ENCODE measurements around the gene KAT14.
"Not testable (repeated sequence)": the region's sequence is repeated elsewhere in the genome, so short reads cannot be mapped to it uniquely, and the experiment has no call there.

KAT14 gene

GRCh38 chr20:18137412-18138265 lies at the start of gene KAT14, which contains the start of gene PET117:
TSS of gene KAT14 (plus strand) at chr20:18137863. CDS start at chr20:18142661, 4,798 bp downstream.
TSS of gene PET117 (plus strand) at chr20:18137863. CDS start at chr20:18137956, 93 bp downstream.
- peak; percentile 92 for DNase-seq

- not testable (repeated sequence) for DNase-seq
Measured at GRCh38 chr20:18088298-18088697, 49.4 kb upstream of the KAT14 start.

- DNase-seq: not testable (repeated sequence)
Measured at GRCh38 chr20:18088841-18089240, 48.8 kb upstream of the KAT14 start.

GRCh38 chr20:18090044-18090443 lies 47.6 kb upstream of the KAT14 start:
- no peak for DNase-seq

GRCh38 chr20:18090477-18090876 lies 47.2 kb upstream of the KAT14 start:
- no peak for DNase-seq

- DNase-seq: no peak
Measured at GRCh38 chr20:18091623-18092022, 46.0 kb upstream of the KAT14 start.

GRCh38 chr20:18092890-18093289 lies 44.8 kb upstream of the KAT14 start:
- no peak for DNase-seq

GRCh38 chr20:18093388-18093787 lies 44.3 kb upstream of the KAT14 start:
- DNase-seq: no peak

GRCh38 chr20:18094191-18094590 lies 43.5 kb upstream of the KAT14 start:
- DNase-seq: no peak

GRCh38 chr20:18100569-18100968 lies 37.1 kb upstream of the KAT14 start:
- DNase-seq: not testable (repeated sequence)

- DNase-seq: no peak
Measured at GRCh38 chr20:18101125-18101810, 36.4 kb upstream of the KAT14 start.

- peak; percentile 19 for DNase-seq
Measured at GRCh38 chr20:18103497-18103896, 34.2 kb upstream of the KAT14 start.

GRCh38 chr20:18108326-18108725 lies 29.3 kb upstream of the KAT14 start:
- no peak for DNase-seq

- not testable (repeated sequence) for DNase-seq
Measured at GRCh38 chr20:18128574-18128973, 9.1 kb upstream of the KAT14 start.

- no peak for DNase-seq
Measured at GRCh38 chr20:18132663-18133062, 5.0 kb upstream of the KAT14 start.

GRCh38 chr20:18133962-18134361 lies 3.7 kb upstream of the KAT14 start:
- DNase-seq: peak; percentile 10

GRCh38 chr20:18138266-18138582 lies 561 bp downstream of the KAT14 start:
- DNase-seq: no peak

- DNase-seq: no peak
Measured at GRCh38 chr20:18138639-18139583, 1.2 kb downstream of the KAT14 start.

- no peak for DNase-seq
Measured at GRCh38 chr20:18139832-18140231, 2.2 kb downstream of the KAT14 start.

GRCh38 chr20:18144541-18145099 lies 7.0 kb downstream of the KAT14 start:
- no peak for DNase-seq

- no peak for DNase-seq
Measured at GRCh38 chr20:18154342-18154741, 16.7 kb downstream of the KAT14 start.

GRCh38 chr20:18156045-18156444 lies 18.4 kb downstream of the KAT14 start:
- DNase-seq: no peak

GRCh38 chr20:18164356-18164755 lies 26.7 kb downstream of the KAT14 start:
- DNase-seq: no peak

All from NCI-H1092 treated with DMSO at 0.1 percent for 48 hours (cell line).